GM18511 (cell line): Measurements from ENCODE around the gene COL9A1.
"Not testable (repeated sequence)": the region's sequence is repeated elsewhere in the genome, so short reads cannot be mapped to it uniquely, and the experiment has no call there.

Experiments
- ATAC-seq: cut with Tn5 transposase; IDR thresholded peaks from one replicate; pipeline ENCODE4 v1.9.1; 2021; ENCODE audit warnings: mild to moderate bottlenecking, moderate library complexity; ENCODE audit not compliant: unreplicated experiment

COL9A1 gene

GRCh38 chr6:70303034-70303525 lies at the start of gene COL9A1:
Gene COL9A1 (minus strand): TSS chr6:70303084. CDS start chr6:70302924, 160 bp downstream.
- no peak for ATAC-seq

DNA sequence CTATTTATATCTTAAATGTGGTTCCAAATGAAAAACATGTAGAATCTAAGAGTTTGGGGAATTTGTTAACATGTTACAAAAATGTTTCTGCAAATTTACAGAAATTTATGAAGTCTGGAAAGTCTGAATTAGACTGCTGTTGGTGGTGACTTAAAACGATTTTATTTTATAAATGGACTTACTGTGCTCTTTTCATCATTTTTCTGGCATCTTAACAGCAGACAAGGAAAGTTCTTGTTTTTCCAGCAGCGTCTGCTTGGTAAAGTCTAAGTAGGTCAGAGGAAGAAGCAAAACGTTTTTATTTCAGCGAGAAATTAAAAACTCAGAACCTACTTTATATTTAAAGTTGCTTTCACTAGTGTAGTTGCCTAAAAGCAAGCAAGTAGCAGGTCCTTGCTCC lies 48.6 kb upstream of the COL9A1 start:
- no peak for ATAC-seq

DNA sequence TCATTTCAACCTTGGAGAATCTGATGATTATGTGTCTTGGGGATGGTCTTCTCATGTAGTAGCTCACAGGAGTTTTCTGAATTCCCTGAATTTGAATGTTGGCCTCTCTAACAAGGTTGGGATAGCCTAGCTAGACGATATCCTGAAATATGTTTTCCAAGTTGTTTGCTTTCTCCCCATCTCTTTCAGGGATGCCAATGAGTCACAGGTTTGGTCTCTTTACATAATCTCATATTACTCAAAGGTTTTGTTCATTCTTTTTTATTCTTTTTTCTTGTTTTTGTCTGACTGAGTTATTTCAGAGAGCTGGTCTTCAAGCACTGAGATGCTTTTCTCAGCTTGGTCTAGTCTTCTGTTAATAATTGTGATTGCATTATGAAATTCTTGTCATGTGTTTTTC lies 42.7 kb upstream of the COL9A1 start:
- no peak for ATAC-seq

DNA sequence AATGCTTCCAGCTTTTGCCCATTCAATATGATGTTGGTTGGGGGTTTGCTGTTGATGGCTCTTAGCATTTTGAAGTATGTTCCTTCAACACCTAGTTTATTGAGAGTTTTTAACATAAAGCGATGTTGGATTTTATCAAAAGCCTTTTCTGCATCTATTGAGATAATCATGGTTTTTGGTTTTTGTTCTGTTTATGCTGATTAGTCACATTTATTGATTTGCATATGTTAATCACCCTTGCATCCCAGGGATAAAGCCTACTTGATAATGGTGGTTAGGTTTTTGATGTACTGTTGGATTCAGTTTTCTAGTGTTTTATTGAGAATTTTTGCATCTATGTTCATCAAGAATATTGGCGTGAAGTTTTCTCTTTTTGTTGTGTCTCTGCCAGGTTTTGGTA lies 40.4 kb upstream of the COL9A1 start:
- ATAC-seq, result no peak

DNA sequence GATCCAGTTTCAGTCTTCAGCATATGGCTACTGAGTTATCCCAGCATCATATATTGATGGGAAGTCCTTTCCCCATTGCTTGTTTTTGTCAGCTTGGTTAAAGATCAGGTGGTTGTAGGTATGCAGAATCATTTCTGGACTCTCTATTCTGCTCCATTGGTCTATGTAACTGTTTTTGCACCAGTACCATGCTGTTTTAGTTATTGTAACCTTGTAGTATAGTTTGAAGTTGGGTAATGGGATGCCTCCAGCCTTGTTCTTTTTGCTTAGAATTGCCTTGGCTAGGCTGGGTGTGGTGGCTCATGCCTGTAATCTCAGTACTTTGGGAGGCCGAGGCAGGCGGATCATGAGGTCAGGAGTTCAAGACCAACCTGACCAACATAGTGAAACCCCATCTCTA lies 36.9 kb upstream of the COL9A1 start:
- not testable (repeated sequence) for ATAC-seq

- ATAC-seq, result no peak
Measured at GRCh38 chr6:70338775-70339174, 35.9 kb upstream of the COL9A1 start.

- no peak for ATAC-seq
Measured at GRCh38 chr6:70337743-70338105, 34.8 kb upstream of the COL9A1 start.

DNA sequence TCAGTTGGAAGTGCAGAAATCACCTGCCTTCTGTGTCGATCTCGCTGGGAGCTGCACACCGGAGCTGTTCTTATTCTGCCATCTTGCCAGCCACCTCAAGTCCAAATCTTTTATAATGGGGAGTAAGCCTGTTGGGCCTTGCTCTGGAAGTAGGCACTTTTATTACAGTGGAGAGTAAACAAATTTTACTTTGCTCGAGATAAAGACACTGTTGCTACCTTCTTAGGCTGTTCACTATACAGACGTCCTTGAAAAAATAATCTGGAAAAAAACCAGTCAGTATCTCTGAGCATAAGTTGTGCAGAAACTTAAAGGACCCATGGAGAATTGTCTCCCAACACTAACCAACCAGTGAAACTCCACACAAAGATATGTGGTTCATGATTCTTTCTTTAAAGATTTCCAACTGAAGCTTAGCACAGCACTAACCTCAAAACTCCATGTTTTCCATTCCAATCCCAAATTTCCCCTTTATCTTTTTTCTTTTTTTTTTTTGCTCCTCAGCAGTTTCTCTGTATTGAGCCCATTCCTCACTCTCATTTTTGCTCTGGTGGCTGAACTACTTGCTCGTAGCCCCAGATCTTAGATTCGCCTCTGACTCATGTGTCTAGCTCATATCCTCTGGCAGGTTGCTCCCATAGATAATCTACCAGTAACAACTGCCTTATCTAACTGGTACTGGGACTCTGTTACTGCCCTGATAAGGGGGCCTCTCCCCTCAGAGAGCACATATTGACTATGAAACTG lies 34.3 kb upstream of the COL9A1 start:
- no peak for ATAC-seq

GRCh38 chr6:70327036-70327435 lies 24.2 kb upstream of the COL9A1 start:
- no peak for ATAC-seq

DNA sequence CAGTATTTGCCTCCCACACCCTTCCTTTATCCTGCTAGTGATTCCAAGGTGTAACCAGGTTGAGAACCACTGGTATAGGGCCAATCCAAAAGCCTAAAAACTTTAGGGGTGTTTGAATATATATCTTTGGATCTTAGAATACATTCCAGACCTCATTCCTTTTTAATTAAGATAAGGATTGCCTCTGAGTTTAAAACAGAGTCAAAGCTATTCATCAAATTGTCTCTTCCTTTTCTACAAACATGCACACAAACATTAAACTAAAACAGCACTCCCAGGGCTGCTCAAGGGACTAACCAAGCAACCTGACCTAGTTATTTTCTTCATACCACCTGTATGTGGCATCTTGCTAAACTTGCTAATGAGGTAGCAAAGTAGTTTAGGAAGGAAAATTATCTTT lies 22.1 kb upstream of the COL9A1 start:
- ATAC-seq, result no peak

GRCh38 chr6:70317799-70318198 lies 14.9 kb upstream of the COL9A1 start:
- not testable (repeated sequence) for ATAC-seq

- peak; percentile 63 for ATAC-seq
Measured at GRCh38 chr6:70315079-70315751, 12.3 kb upstream of the COL9A1 start.

DNA sequence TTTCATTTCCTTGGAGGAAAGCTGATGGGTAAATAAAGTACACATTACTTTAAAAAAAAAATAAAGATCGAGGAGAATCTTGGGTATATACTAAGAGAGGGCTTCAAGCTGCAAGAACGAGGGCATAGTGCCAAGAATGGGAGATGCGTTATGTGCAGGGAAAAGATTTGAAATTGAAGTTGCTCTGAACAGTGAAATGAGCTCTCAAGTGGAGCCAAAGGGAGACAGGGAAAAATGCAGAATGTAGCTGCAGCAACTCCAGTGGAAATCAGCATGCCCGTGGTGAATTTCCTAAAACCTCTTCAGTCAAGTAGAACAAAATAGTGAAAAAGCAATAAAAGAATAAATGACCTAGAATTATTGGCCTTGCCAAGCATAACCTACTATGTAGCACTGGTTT lies 11.4 kb upstream of the COL9A1 start:
- ATAC-seq, result no peak

DNA sequence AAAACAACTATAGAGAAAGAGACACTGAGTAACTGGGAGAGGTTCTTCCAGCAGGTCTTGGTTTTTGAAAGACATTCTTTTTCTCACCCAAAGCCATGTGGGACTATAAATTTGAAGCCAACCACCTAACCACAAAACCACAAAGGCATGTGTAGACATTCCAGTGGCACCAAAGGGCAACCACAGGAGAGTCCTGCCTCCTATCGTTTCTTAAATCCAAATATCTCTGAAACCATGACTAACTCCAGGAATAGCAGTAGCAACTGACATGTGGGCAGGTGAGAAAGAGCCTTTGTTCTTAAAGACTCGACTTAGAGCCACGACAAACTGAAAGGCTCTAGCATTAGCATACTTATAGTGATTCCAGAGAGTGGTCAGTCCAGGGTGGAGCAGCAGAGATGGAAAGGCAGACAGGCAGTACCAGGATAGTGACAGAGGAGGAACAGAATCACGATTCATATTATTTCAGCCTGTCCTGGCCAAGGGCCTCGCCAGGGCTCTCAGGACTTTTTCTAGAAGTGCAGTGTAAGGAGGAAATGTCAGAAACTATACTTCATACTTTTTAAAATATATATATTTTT lies 9.4 kb upstream of the COL9A1 start:
- peak; percentile 45 for ATAC-seq

DNA sequence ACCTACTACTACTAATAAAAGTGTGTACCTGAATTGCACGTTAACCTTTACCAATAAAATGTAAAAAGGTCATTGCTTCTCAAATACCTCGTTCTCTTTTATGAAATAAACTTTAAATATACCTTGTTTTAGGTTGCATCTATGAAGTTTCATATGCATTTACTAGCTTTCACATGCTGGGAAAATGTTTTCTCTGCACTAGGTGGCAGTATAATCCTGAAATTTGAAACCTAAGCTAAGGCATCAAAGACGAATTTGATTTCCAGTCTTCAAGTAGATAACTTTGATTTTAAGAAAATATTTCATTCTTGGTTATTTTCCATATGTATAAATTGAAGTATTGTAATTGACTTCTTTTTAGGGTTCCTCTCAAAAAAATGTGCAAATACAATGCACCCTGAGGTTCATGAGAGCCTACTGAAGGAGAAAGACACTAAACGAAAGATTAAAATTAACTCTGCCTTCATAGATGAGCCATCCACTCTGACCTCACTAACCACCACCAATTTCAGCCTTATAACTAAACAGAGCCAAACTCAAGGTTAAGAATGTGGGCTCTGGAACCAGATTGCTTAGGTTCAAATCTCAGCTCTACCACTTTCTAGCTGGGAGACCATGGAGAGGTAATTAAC lies 7.3 kb upstream of the COL9A1 start:
- ATAC-seq, result no peak

DNA sequence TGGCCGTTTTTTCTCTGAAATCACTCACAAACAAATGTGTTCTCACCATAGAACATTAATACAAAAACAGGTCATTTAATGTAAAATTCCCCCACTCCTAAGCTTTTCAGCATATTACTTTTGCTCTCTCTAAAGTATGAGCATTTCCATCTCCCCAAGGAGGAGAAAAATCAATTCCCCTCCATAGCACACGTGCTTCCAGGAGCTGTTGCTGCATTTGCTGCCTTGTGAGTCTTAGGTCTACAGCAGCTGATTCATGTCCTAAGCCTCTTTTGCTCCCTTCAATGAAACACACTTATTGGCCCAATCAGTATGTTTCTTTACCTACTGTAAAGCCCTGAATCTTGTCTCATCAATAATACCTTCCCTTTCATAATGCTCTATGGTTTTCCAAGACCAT lies 6.4 kb upstream of the COL9A1 start:
- ATAC-seq, result no peak

GRCh38 chr6:70308142-70308541 lies 5.3 kb upstream of the COL9A1 start:
- ATAC-seq, result not testable (repeated sequence)

- ATAC-seq, result no peak
Measured at GRCh38 chr6:70307008-70307407, 4.1 kb upstream of the COL9A1 start.

GRCh38 chr6:70304616-70305015 lies 1.7 kb upstream of the COL9A1 start:
- no peak for ATAC-seq

DNA sequence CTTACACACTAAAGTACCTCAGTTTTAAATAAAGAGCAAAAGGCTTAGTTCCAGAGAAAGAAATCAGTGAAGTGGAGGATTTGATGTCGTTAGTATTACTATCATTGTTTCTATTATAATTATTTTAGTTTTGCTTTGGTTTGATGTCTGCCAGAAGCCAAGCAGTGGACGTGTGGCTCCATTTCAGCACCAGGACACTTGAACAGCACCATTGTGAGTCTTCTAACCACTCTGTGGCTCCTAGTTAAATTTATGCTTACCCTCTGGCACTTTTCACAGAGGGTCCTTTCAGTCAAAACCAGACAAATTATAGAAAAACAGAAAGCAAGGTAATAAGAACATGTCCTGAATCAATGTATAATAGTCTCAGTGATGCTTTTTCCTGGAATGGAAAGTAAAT lies 3.4 kb downstream of the COL9A1 start:
- no peak for ATAC-seq

DNA sequence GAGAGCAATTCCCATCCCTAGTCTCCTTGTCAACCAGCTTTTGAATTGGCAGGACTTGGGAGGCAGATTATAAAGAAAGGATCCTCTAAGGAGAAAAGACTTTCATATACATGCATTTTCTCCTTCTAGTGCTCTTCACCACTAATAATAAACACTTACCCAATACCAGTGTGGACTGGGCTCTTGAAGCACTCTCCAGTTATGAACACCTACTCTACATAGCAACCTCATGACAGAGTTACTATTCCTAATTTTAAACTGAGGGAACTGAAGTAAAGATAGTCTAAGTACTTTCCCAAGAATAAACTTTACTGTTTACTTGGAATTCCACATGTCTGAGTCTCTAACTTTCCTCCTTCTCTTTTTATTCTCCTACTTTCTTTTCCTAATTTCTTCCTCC lies 4.8 kb downstream of the COL9A1 start:
- no peak for ATAC-seq

DNA sequence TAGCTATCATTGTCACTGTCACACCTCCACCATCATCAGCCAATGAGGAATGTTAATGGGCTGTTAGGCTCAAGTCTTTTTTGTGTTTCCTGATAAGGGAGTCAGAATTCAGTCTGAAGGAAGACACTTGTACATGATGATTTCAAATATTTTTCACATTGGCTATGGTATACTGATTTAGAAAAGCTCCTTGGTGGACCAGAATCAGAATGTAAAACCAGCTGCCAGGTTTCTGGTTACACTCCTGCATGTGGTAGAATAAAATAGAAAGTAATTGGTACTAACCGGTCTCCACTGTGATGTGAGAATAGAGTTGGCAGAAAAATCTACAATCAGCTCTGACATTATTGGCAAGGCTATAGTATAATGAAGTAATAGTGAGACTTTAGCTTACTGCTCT lies 10.7 kb downstream of the COL9A1 start:
- no peak for ATAC-seq
